ENCODE measurements around the gene PLCXD3.

The PLCXD3 gene

GRCh38 chr5:41432481-41433253 is 77.7 kb downstream of the PLCXD3 start:
- TF ChIP-seq POLR2AphosphoS5 (IDR thresholded peaks at IDR 0.05; ENCODE audit: low read depth) = no peak
- TF ChIP-seq GABPA (IDR thresholded peaks at IDR 0.05; ENCODE audit: low read depth) = no peak
- TF ChIP-seq REST (IDR thresholded peaks at IDR 0.05; ENCODE audit: insufficient replicate concordance, low read depth) = no peak
- TF ChIP-seq CTCF (IDR thresholded peaks at IDR 0.05; ENCODE audit: insufficient read depth, low read length) = no peak
- no peak for TF ChIP-seq SPI1 (IDR thresholded peaks at IDR 0.05; ENCODE audit: borderline replicate concordance, low read depth)
- no peak for DNase-seq (ENCODE audit: low read depth in 1 of 2, low spot score in 1 of 2)
- H3K4me3 ChIP-seq (replicated peaks; ENCODE audit: insufficient read depth, low read length) = no peak overlapping the region
- no peaks in the 10 kb centered on the region for H3K27me3 ChIP-seq (ENCODE audit: insufficient read depth, poor library complexity, severe bottlenecking)
- H3K27ac ChIP-seq (replicated peaks) = no peak overlapping the region

GRCh38 chr5:41427505-41427904 is 82.9 kb downstream of the PLCXD3 start:
- no peak for TF ChIP-seq CTCF (IDR thresholded peaks at IDR 0.05; ENCODE audit: insufficient read depth, low read length)
- TF ChIP-seq POLR2AphosphoS5 (IDR thresholded peaks at IDR 0.05; ENCODE audit: low read depth) = no peak
- TF ChIP-seq REST (IDR thresholded peaks at IDR 0.05; ENCODE audit: insufficient replicate concordance, low read depth) = no peak
- TF ChIP-seq GABPA (IDR thresholded peaks at IDR 0.05; ENCODE audit: low read depth) = no peak
- no peak for TF ChIP-seq SPI1 (IDR thresholded peaks at IDR 0.05; ENCODE audit: borderline replicate concordance, low read depth)
- no peak overlapping the region for H3K4me3 ChIP-seq (replicated peaks; ENCODE audit: insufficient read depth, low read length)
- H3K27me3 ChIP-seq (ENCODE audit: insufficient read depth, poor library complexity, severe bottlenecking) = no peaks in the 10 kb centered on the region
- DNase-seq (ENCODE audit: low read depth in 1 of 2, low spot score in 1 of 2) = no peak
- H3K27ac ChIP-seq (replicated peaks) = no peak overlapping the region

GRCh38 chr5:41425736-41426135 is 84.7 kb downstream of the PLCXD3 start:
- no peak for TF ChIP-seq REST (IDR thresholded peaks at IDR 0.05; ENCODE audit: insufficient replicate concordance, low read depth)
- TF ChIP-seq GABPA (IDR thresholded peaks at IDR 0.05; ENCODE audit: low read depth) = no peak
- TF ChIP-seq CTCF (IDR thresholded peaks at IDR 0.05; ENCODE audit: insufficient read depth, low read length) = no peak
- TF ChIP-seq SPI1 (IDR thresholded peaks at IDR 0.05; ENCODE audit: borderline replicate concordance, low read depth) = no peak
- TF ChIP-seq POLR2AphosphoS5 (IDR thresholded peaks at IDR 0.05; ENCODE audit: low read depth) = no peak
- DNase-seq (ENCODE audit: low read depth in 1 of 2, low spot score in 1 of 2) = no peak

More at GRCh38 chr5:41425736-41426135, 84.7 kb downstream of the PLCXD3 start:
- Histone ChIP-seq H3K27me3 (ENCODE audit: insufficient read depth, poor library complexity, severe bottlenecking) (no peaks in the 10 kb centered on the region), H3K27ac (replicated peaks) (no peak overlapping the region), H3K4me3 (replicated peaks; ENCODE audit: insufficient read depth, low read length) (no peak overlapping the region)

All from HL-60 (cell line).